Measurements from ENCODE around the gene S100A7A.

Gene S100A7A

GRCh38 chr1:153395136-153395685 is 21.1 kb upstream of the S100A7A start:
- TF ChIP-seq CTCF (conservative IDR thresholded peaks at IDR 0.05) (no peak), ZFX (IDR thresholded peaks at IDR 0.05) (no peak)

GRCh38 chr1:153395776-153396175 is 20.5 kb upstream of the S100A7A start:
- TF ChIP-seq CTCF (conservative IDR thresholded peaks at IDR 0.05), result no peak
- TF ChIP-seq ZFX (IDR thresholded peaks at IDR 0.05), result no peak
- no peak overlapping the region for H3K27ac ChIP-seq

More at GRCh38 chr1:153395136-153395685, 21.1 kb upstream of the S100A7A start:
- no peak overlapping the region for H3K27ac ChIP-seq

- TF ChIP-seq CTCF (conservative IDR thresholded peaks at IDR 0.05) (no peak), ZFX (IDR thresholded peaks at IDR 0.05) (no peak)
- no peak overlapping the region for H3K27ac ChIP-seq
Observed at GRCh38 chr1:153396461-153396860, 19.9 kb upstream of the S100A7A start.

- no peak overlapping the region for H3K27ac ChIP-seq
- TF ChIP-seq CTCF (conservative IDR thresholded peaks at IDR 0.05) (no peak), ZFX (IDR thresholded peaks at IDR 0.05) (no peak)
Observed at GRCh38 chr1:153397051-153397923, 19.0 kb upstream of the S100A7A start.

GRCh38 chr1:153397924-153398651 is 18.2 kb upstream of the S100A7A start:
- H3K27ac ChIP-seq, result no peak overlapping the region
- TF ChIP-seq CTCF (conservative IDR thresholded peaks at IDR 0.05) (no peak), ZFX (IDR thresholded peaks at IDR 0.05) (no peak)

- TF ChIP-seq ZFX (IDR thresholded peaks at IDR 0.05), result no peak
- TF ChIP-seq CTCF (conservative IDR thresholded peaks at IDR 0.05), result no peak
- no peak overlapping the region for H3K27ac ChIP-seq
Observed at GRCh38 chr1:153399401-153400055, 16.8 kb upstream of the S100A7A start.
